HUES6 (cell line): ENCODE data around the gene ARL4A.

Source experiments
- H3K27ac ChIP-seq: 2 replicates; pipeline ENCODE4 v1.7.0; 2013; ENCODE audit warnings: low read depth, mild to moderate bottlenecking, low read length, inconsistent platforms
- H3K27me3 ChIP-seq: 2 replicates; pipeline ENCODE4 v1.6.1; 2013; ENCODE audit warnings: low read length; ENCODE audit not compliant: control insufficient read depth, insufficient read depth
- H3K36me3 ChIP-seq: 2 replicates; pipeline ENCODE4 v1.6.1; 2013; ENCODE audit warnings: low read length; ENCODE audit not compliant: control insufficient read depth, insufficient read depth
- H3K4me1 ChIP-seq: 2 replicates; pipeline ENCODE4 v1.6.1; 2013; ENCODE audit warnings: low read length; ENCODE audit not compliant: control insufficient read depth, insufficient read depth
- H3K4me3 ChIP-seq: 2 replicates; pipeline ENCODE4 v1.5.1; 2013; ENCODE audit warnings: low read depth, low read length
- H3K9ac ChIP-seq: one replicate; pipeline ENCODE4 v1.6.1; 2013; ENCODE audit warnings: mild to moderate bottlenecking, low read length
- H3K9me3 ChIP-seq: 2 replicates; pipeline ENCODE4 v1.6.1; 2013; ENCODE audit warnings: low read depth, low read length; ENCODE audit not compliant: control insufficient read depth, insufficient read depth

Gene ARL4A

GRCh38 chr7:12719141-12719919 is 31.9 kb downstream of the ARL4A start:
- H3K27ac ChIP-seq: no peak overlapping the region
- H3K36me3 ChIP-seq: no peaks in the 10 kb centered on the region
- no peak overlapping the region for H3K4me3 ChIP-seq
- H3K9me3 ChIP-seq: no peaks in the 10 kb centered on the region
- H3K9ac ChIP-seq: no peak overlapping the region
- H3K4me1 ChIP-seq: peaks cover 39% of the 10 kb centered on the region
- no peaks in the 10 kb centered on the region for H3K27me3 ChIP-seq

GRCh38 chr7:12719981-12720865 is 32.8 kb downstream of the ARL4A start:
- H3K27me3 ChIP-seq: no peaks in the 10 kb centered on the region
- H3K27ac ChIP-seq: no peak overlapping the region
- H3K9ac ChIP-seq: no peak overlapping the region
- peaks cover 34% of the 10 kb centered on the region for H3K4me1 ChIP-seq
- H3K4me3 ChIP-seq: no peak overlapping the region
- H3K9me3 ChIP-seq: no peaks in the 10 kb centered on the region
- no peaks in the 10 kb centered on the region for H3K36me3 ChIP-seq

- Histone ChIP-seq H3K4me1 (peaks cover 24% of the 10 kb centered on the region), H3K9ac (no peak overlapping the region), H3K4me3 (no peak overlapping the region), H3K36me3 (no peaks in the 10 kb centered on the region), H3K9me3 (no peaks in the 10 kb centered on the region), H3K27ac (no peak overlapping the region), H3K27me3 (no peaks in the 10 kb centered on the region)
Observed at GRCh38 chr7:12721286-12721830, 33.9 kb downstream of the ARL4A start.

DNA sequence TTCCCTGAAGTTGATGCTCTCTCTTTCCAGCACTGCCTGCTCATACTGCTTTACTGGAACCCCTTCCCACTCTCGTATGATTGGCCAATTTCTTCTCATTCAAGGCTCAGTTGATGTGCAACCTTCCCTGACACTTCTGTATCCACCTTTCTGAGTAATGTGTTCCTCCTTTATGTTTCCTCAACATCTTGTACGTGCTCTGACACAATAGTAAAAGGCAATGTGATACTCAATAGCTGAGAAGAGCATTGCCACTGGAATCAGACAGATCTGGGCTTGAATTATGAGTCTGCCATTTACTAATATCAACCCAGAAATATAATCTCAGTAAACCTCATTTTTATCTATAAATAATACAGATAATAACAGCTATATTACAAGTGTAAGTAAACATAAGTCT is 34.7 kb downstream of the ARL4A start:
- peaks cover 16% of the 10 kb centered on the region for H3K4me1 ChIP-seq
- no peak overlapping the region for H3K9ac ChIP-seq

GRCh38 chr7:12722636-12723605 is 35.5 kb downstream of the ARL4A start:
- H3K4me3 ChIP-seq: no peak overlapping the region
- no peak overlapping the region for H3K27ac ChIP-seq
- no peaks in the 10 kb centered on the region for H3K9me3 ChIP-seq
- no peaks in the 10 kb centered on the region for H3K27me3 ChIP-seq
- H3K4me1 ChIP-seq: peaks cover 18% of the 10 kb centered on the region
- no peak overlapping the region for H3K9ac ChIP-seq
- no peaks in the 10 kb centered on the region for H3K36me3 ChIP-seq

More for the DNA sequence above, 34.7 kb downstream of the ARL4A start:
- Histone ChIP-seq H3K4me3 (no peak overlapping the region), H3K36me3 (no peaks in the 10 kb centered on the region), H3K27ac (no peak overlapping the region), H3K9me3 (no peaks in the 10 kb centered on the region), H3K27me3 (no peaks in the 10 kb centered on the region)

- Histone ChIP-seq H3K27ac (no peak overlapping the region), H3K36me3 (no peaks in the 10 kb centered on the region), H3K4me1 (peaks cover 36% of the 10 kb centered on the region), H3K27me3 (no peaks in the 10 kb centered on the region), H3K9ac (no peak overlapping the region), H3K9me3 (no peaks in the 10 kb centered on the region), H3K4me3 (no peak overlapping the region)
Observed at GRCh38 chr7:12725575-12726316, 38.3 kb downstream of the ARL4A start.

DNA sequence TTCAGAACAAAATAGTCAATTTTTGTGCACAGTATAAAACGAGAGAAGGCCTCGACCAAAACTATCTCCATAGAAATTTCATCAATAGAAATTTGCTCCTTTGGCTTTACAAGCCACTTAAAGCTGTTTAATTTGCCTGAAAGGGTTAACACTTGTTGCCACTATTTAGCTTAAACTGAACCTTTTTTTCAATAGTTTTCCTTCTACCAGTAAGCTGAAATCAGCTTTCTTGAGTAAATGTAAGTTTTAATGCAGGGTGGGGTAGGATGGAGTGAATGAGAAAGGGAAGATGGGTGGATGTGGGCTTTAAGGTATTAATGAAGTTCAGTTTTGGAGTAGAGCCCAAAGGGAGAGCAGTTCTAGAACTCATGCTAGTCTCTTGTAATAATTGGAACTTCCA is 39.5 kb downstream of the ARL4A start:
- H3K4me3 ChIP-seq: no peak overlapping the region
- H3K27ac ChIP-seq: no peak overlapping the region
- H3K9me3 ChIP-seq: no peaks in the 10 kb centered on the region
- no peak overlapping the region for H3K9ac ChIP-seq
- peaks cover 47% of the 10 kb centered on the region for H3K4me1 ChIP-seq
- no peaks in the 10 kb centered on the region for H3K36me3 ChIP-seq
- no peaks in the 10 kb centered on the region for H3K27me3 ChIP-seq

DNA sequence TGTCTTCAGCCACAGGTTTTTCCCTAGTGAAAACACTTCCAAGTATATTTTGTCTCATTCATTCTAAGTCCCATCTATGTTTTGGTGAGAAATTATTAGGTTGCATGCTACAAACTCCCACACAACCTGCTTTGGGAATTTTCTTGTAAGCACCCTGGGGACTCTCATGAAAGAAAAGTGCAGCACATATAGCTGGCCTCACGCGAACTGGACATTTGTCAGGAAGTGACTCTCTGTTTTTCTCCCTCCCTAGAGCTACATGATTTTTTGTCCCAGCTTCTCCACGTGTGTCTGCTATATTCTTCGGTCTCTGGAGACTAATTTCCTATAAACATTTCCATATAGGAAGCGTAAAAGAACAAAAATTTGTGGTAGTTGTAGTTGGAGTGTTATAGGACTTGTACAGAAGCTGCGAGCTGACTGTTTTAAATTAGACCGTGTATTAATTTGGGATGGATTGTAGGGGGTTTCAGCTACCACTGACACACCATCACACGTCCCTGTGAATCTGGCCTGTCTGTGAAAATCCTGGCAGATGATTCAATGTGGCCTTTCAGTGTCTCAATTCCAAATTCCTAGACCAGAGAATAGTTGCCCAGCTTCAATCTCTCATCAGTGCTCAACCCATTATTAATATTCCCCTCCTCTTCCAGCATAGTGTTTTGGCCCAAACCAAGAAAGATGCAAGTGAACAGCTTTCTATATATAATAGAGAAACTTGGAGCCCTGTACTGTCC is 40.2 kb downstream of the ARL4A start:
- H3K9ac ChIP-seq: no peak overlapping the region
- no peak overlapping the region for H3K27ac ChIP-seq
- H3K9me3 ChIP-seq: no peaks in the 10 kb centered on the region
- H3K4me1 ChIP-seq: peaks cover 42% of the 10 kb centered on the region
- H3K4me3 ChIP-seq: no peak overlapping the region
- H3K36me3 ChIP-seq: no peaks in the 10 kb centered on the region
- H3K27me3 ChIP-seq: no peaks in the 10 kb centered on the region

GRCh38 chr7:12728192-12728538 is 40.7 kb downstream of the ARL4A start:
- Histone ChIP-seq H3K36me3 (no peaks in the 10 kb centered on the region), H3K9me3 (no peaks in the 10 kb centered on the region), H3K27ac (no peak overlapping the region), H3K4me1 (peaks cover 36% of the 10 kb centered on the region), H3K4me3 (no peak overlapping the region), H3K27me3 (no peaks in the 10 kb centered on the region), H3K9ac (no peak overlapping the region)
